IPS-18a (cell line): ENCODE results near the gene DPP4.

Experiments used
- H3K27ac ChIP-seq: one replicate; pipeline ENCODE4 v1.5.1; 2013; ENCODE audit warnings: low read length
- H3K27me3 ChIP-seq: one replicate; pipeline ENCODE4 v1.6.1; 2013; ENCODE audit warnings: mild to moderate bottlenecking, low read length; ENCODE audit not compliant: control insufficient read depth, insufficient read depth
- H3K36me3 ChIP-seq: one replicate; pipeline ENCODE4 v1.6.1; 2013; ENCODE audit warnings: low read depth, low read length; ENCODE audit not compliant: control insufficient read depth
- H3K4me1 ChIP-seq: one replicate; pipeline ENCODE4 v1.6.1; 2013; ENCODE audit warnings: low read depth, low read length; ENCODE audit not compliant: control insufficient read depth
- H3K4me3 ChIP-seq: one replicate; pipeline ENCODE4 v1.5.1; 2013; ENCODE audit warnings: low read length
- H3K9ac ChIP-seq: one replicate; pipeline ENCODE4 v1.6.1; 2013; ENCODE audit warnings: mild to moderate bottlenecking, low read length, moderate library complexity
- H3K9me3 ChIP-seq: one replicate; pipeline ENCODE4 v1.6.1; 2013; ENCODE audit warnings: low read depth, low read length; ENCODE audit not compliant: control insufficient read depth

Gene DPP4

DNA sequence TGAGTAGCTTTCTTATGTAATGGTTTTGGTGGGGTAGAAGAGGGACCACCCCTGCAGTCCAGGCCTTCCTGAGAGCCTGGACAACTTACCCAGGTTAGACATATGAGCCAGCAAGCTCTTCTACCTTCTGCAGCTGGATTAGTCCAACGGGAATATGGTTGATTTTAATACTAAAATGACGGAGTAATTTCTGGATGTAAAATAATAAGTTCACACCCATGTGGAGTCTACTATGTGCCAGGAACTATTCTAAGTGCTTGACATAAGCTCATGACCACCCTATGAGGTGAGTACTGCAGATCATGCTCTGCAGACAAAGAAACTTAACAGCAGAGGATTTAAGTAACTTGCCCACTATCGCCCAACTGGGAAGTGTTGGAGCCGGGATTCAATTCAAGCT lies 45.5 kb downstream of the DPP4 start:
- H3K36me3 ChIP-seq = no peaks in the 10 kb centered on the region
- no peak overlapping the region for H3K27ac ChIP-seq
- H3K4me1 ChIP-seq = no peaks in the 10 kb centered on the region
- no peaks in the 10 kb centered on the region for H3K9me3 ChIP-seq
- H3K27me3 ChIP-seq = no peaks in the 10 kb centered on the region
- H3K9ac ChIP-seq = no peak overlapping the region
- no peak overlapping the region for H3K4me3 ChIP-seq

DNA sequence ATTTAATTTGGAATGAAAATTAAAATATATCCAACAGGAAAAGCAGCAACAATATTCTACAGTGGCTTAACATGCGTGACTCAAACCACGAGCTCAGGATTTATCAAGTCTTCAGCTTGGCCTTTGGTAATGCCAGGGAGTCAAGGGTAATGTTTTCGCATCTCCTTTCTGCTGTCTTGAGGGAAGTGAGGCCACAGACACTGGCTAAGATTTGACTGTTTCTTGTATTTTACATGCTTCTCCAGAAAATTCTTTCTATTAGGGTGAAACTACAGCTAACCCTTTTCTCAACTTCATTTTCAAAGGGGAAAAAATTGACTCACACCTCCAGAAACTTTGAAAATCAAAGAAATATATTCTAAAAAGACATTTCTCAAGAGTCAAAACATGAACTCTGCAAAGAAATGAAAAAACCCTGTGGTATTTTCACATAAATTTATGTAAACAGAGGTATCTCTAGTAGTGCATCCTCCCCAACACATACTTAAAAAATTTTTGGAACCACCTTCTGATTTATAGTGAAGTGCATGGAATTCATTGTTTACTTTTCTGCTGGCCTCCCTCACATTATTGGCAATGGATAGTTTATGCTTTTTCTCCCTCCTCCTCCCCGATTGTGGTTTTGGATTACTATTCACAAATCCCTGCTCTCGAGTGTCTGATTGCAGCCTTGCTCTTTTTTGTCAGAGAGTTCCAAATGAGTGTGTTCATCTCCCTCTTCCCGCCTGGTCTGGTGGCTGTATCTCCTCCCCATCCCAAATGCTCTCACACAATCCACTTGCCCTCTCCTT lies 48.7 kb downstream of the DPP4 start:
- H3K4me3 ChIP-seq = no peak overlapping the region

DNA sequence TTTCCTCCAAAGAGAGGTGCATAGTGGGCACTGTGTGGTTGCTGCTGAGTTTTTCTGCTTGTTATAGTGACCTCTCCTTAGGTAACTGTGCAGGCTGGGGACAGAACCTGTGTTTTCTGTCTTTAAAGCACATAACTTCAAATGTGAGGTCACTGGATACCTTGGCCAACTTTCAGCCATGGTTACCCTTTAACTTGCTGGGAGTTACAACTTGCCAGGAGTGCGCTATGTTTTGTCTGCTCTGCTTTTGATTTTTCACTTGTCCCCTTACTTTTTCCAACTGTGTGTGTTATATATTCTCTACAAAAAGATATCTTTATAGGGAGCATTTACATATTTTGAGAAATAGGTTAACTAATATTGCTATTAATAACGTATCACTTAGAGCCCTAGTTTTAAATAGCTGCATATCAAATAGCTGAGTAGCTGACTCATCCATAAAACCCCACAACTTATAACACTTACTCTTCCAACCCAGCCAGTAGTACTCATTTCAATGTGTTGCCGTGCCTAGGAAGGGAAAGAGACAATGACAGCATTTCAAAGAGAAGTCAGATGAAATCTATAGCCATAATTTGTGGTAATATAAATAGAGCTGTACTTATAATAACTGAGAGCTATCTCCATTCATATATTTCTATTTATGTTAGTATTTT lies 51.6 kb downstream of the DPP4 start:
- Histone ChIP-seq H3K36me3 (no peaks in the 10 kb centered on the region), H3K4me1 (peaks cover 4% of the 10 kb centered on the region), H3K27ac (no peak overlapping the region), H3K9me3 (no peaks in the 10 kb centered on the region), H3K9ac (no peak overlapping the region), H3K27me3 (no peaks in the 10 kb centered on the region), H3K4me3 (no peak overlapping the region)

More for the DNA sequence above, 48.7 kb downstream of the DPP4 start:
- Histone ChIP-seq H3K27ac (no peak overlapping the region), H3K36me3 (no peaks in the 10 kb centered on the region), H3K27me3 (no peaks in the 10 kb centered on the region), H3K9me3 (no peaks in the 10 kb centered on the region), H3K4me1 (no peaks in the 10 kb centered on the region), H3K9ac (no peak overlapping the region)

DNA sequence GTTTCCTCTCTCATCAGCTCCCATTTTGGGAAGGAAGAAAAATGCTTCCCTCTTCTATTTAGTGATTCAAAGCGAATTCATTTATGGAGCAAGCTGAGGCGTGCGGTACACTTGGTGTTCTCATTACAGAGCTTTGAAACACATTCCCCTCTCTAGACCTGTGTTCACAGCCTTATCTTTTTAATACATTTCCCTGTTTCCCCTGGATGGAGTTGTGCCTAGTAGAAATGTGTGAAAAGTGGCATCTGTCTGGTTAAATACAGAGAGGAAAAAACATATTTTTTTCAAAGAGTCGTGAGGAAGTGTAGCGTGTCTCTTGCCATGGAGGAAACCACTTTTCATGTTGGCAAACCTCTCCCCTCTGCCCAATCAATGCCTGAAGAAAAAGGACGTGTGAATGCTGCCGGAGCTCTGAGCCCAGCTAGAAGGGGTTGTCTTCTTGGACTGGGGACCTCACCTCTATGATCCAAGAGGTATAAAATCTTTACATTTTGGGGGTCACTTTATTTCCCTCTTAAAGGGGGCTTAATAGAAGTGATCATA lies 52.4 kb downstream of the DPP4 start:
- H3K9me3 ChIP-seq = no peaks in the 10 kb centered on the region
- H3K27ac ChIP-seq = no peak overlapping the region
- no peak overlapping the region for H3K4me3 ChIP-seq
- H3K27me3 ChIP-seq = no peaks in the 10 kb centered on the region
- H3K4me1 ChIP-seq = peaks cover 4% of the 10 kb centered on the region
- H3K9ac ChIP-seq = no peak overlapping the region
- no peaks in the 10 kb centered on the region for H3K36me3 ChIP-seq

DNA sequence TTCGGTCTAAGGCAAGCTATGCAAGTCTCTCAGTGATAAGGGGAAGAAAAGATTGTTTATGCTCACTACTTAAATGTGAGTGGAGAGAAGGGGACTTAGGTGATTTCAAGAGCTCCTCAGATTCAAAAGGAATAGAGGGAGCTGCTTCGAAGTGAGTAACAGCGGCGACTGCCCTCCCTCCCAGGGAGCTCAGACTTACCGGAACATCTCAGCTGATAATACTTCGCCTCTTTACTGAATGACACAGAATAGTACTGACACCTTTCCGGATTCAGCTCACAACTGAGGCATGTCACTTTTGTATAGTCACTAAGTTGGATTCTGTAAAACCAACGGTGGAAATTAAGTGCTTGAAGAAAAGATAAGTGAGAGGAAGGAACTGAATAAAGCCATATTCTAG lies 55.5 kb downstream of the DPP4 start:
- no peaks in the 10 kb centered on the region for H3K27me3 ChIP-seq
- peaks cover 4% of the 10 kb centered on the region for H3K4me1 ChIP-seq
- H3K27ac ChIP-seq = no peak overlapping the region
- no peaks in the 10 kb centered on the region for H3K36me3 ChIP-seq
- H3K9me3 ChIP-seq = no peaks in the 10 kb centered on the region
- H3K9ac ChIP-seq = no peak overlapping the region
- H3K4me3 ChIP-seq = no peak overlapping the region

DNA sequence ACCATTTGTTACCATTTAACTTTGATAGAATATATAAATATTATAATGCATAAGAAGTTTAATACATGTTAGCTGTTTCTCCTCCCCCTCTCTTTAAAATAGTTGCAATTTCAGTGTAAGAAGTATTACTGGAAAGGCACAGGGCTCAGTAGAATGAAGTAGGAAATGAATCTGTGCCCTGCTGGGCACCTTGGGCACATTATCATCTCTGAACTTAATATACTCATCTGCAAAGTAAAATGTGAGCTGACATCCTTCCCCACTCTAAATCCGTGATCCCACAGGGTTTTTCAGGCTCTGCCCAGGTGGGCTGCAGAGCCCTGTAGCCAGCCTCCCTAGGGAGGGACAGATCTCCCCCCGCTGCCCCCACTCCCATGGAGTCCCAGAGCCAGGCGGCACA lies 56.8 kb downstream of the DPP4 start:
- H3K9ac ChIP-seq = no peak overlapping the region
- no peak overlapping the region for H3K27ac ChIP-seq
- H3K36me3 ChIP-seq = no peaks in the 10 kb centered on the region
- H3K4me1 ChIP-seq = peaks cover 4% of the 10 kb centered on the region
- H3K9me3 ChIP-seq = no peaks in the 10 kb centered on the region
- no peak overlapping the region for H3K4me3 ChIP-seq
- no peaks in the 10 kb centered on the region for H3K27me3 ChIP-seq

DNA sequence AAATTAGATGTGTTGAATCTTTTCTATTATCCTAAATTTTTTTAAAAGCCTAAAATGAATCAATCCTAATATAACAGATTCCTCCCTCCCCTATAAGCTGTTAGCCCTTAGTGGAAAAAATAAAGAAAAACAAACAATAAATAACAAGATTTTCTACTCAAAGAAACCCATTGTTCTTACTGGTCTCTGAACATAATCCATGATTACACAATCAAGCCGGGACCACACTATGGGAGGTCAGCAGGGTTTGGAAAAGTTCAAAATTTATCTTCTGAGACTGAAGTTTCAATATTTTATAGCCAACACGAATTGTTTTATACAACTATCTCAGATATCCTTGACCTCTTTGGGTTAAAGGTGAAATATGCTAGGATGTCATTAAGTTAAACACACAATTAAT lies 57.9 kb downstream of the DPP4 start:
- Histone ChIP-seq H3K4me3 (no peak overlapping the region), H3K9me3 (no peaks in the 10 kb centered on the region), H3K4me1 (peaks cover 4% of the 10 kb centered on the region), H3K9ac (no peak overlapping the region), H3K27ac (no peak overlapping the region), H3K36me3 (no peaks in the 10 kb centered on the region), H3K27me3 (no peaks in the 10 kb centered on the region)

DNA sequence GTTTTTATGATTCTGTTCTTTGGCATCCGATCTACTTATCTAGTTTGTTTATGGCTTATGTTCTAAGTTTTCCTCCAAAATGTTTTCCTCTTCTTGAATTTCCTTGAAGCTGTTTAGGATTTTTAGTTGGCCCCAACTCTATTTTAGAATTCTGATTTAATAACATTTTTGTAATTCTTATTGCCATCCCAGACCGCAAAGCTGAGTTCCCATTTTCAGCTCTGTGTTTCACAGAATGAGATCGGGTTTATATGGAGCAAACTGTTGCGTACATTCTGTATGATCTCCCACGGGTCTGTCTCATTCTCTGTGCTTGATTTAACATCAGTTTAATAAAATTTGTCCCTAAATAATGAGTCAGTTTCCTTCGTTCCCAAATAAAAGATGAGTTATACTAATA lies 59.3 kb downstream of the DPP4 start:
- Histone ChIP-seq H3K4me3 (no peak overlapping the region), H3K27me3 (no peaks in the 10 kb centered on the region), H3K9ac (no peak overlapping the region), H3K27ac (no peak overlapping the region), H3K9me3 (no peaks in the 10 kb centered on the region), H3K36me3 (no peaks in the 10 kb centered on the region), H3K4me1 (peaks cover 6% of the 10 kb centered on the region)

DNA sequence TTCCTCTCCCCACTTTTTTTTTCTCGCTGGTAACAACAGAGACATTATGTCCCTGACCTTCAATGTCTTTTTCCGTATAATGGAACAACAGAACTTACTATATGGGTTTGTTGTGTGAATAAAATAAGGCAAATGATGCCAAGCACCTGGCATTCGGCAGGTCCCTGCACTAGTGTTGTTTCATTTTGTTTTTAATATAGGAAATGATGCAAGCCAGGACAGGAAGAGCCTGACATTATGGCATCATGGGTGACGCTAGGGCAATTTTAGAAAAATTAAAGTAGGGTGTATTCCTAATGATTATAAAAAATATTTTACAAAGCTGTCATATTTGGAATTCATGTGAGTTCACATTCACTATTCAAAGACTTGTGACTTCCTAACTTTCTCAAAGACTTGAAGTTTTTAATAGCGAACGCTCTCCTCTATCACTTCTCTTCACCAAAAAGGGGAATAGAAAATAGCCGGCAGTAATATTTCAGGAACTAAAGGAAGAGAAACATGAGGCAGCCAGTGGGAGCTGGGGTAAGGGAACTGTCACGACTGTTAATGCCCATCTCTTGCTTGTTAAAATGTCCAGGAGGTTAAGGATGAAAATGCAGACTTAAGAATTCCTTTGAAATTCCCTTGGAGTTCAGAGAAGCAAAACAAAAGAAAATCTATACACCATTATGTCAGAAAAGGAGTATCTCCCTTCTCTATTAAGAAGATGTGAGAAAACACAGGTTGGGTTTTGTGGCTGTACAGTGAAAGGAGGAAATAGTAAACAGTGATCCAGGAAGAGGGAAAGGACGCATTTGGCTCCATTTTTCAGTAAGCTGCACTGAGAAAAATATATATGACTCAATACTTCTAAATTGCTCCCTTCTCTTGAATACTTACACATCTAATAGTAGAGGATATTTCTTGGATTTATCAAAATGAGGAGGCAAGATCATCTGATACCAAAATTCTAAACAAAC lies 60.2 kb downstream of the DPP4 start:
- no peaks in the 10 kb centered on the region for H3K9me3 ChIP-seq
- H3K4me3 ChIP-seq = no peak overlapping the region
- peaks cover 11% of the 10 kb centered on the region for H3K4me1 ChIP-seq
- H3K27ac ChIP-seq = no peak overlapping the region
- no peaks in the 10 kb centered on the region for H3K36me3 ChIP-seq
- H3K9ac ChIP-seq = no peak overlapping the region
- no peaks in the 10 kb centered on the region for H3K27me3 ChIP-seq

DNA sequence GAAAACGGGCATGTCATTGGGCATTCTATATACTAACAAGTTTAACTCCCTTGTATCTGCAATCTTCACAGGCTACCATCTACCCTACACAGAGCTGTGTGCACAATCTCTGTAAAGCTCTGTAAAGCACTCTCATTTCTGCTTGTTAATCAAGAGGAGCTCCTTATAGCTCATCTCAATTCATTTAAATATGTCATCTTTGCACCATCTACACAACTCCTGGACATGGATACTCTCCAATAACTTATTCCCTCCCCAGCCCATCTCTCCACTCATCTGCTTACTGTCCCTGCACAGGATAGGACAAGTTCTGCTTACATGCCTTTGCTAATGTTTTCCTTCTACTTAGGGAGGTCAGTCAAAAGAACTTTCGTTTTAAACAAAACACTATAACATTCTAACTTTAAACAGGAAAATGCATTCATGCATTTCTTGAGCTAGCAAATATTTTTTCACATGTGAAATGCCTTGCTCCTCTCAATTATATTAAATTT lies 61.4 kb downstream of the DPP4 start:
- Histone ChIP-seq H3K27me3 (no peaks in the 10 kb centered on the region), H3K4me1 (peaks cover 11% of the 10 kb centered on the region), H3K36me3 (no peaks in the 10 kb centered on the region), H3K27ac (peak overlapping the region; percentile 24), H3K9ac (no peak overlapping the region), H3K4me3 (no peak overlapping the region), H3K9me3 (no peaks in the 10 kb centered on the region)
